Uterus (tissue), 2 donors: Measurements from ENCODE around the gene SOSTDC1.

Source experiments
- POLR2A ChIP-seq, 2 donors: fragments of 450-650 bp; IDR thresholded peaks; one replicate each; pipeline ENCODE4 v1.6.1; 2016; ENCODE audit warnings: antibody characterized with exemption in 2 of 2, mild to moderate bottlenecking in 1 of 2, moderate library complexity in 1 of 2
- TF ChIP-seq, protein P1 (sequence below), 4 experiments: fragments of 200-600 bp in 2 of 4; fragments of 450-650 bp in 2 of 4; sonication (generic) in 2 of 4; IDR thresholded peaks; one replicate each; pipeline ENCODE4 v1.5.1; 2016 to 2019; ENCODE audit warnings: antibody characterized with exemption in 4 of 4, mild to moderate bottlenecking in 2 of 4, moderate library complexity in 1 of 4

DNA sequence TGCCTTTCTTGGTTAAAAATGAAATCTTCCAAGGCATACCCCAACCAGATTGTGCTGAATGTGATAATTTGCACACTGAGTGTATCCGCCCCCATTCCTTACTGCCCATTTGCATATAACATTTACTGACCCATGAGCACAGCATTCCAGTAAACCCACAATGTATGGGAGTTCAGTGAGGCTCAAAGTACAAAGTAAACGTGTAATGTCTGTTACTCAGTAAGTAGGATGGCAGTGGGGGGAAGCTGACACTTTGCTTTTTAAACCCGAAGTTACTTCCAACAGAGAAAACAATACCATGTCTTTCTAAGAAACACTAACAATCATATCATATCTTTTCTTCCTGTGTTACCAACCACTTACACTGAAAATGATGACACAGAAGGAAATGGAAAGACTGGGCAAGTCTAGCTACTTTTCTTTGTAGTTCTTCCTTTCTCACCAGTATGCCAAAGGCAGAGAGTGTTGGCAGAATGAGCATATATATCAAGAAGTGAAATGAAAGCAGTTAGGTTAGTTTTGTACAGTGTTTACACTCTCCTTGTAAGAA lies 27.1 kb upstream of the SOSTDC1 start:
- TF ChIP-seq, protein P1, sequence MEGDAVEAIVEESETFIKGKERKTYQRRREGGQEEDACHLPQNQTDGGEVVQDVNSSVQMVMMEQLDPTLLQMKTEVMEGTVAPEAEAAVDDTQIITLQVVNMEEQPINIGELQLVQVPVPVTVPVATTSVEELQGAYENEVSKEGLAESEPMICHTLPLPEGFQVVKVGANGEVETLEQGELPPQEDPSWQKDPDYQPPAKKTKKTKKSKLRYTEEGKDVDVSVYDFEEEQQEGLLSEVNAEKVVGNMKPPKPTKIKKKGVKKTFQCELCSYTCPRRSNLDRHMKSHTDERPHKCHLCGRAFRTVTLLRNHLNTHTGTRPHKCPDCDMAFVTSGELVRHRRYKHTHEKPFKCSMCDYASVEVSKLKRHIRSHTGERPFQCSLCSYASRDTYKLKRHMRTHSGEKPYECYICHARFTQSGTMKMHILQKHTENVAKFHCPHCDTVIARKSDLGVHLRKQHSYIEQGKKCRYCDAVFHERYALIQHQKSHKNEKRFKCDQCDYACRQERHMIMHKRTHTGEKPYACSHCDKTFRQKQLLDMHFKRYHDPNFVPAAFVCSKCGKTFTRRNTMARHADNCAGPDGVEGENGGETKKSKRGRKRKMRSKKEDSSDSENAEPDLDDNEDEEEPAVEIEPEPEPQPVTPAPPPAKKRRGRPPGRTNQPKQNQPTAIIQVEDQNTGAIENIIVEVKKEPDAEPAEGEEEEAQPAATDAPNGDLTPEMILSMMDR (IDR thresholded peaks at IDR 0.05), result no peak
- TF ChIP-seq POLR2A (IDR thresholded peaks at IDR 0.05), result no peak
